ENCODE data around the gene FUNDC2. TPM values are rescaled to one million over a fixed set of nuclear protein-coding genes. Genes with fewer than 3 reads are reported as not detected.

FUNDC2 gene
- polyA plus RNA-seq, 3 donors = 42.7 to 166 (median 148) TPM

GRCh38 chrX:155056471-155056870 lies 29.8 kb downstream of the FUNDC2 start:
- H3K27ac ChIP-seq (ENCODE audit: low read depth in 1 of 2, low read length in 2 of 2) = no peak overlapping the region
- H3K27ac Mint-ChIP-seq = no peak overlapping the region
- DNase-seq = no peak

More at GRCh38 chrX:155056471-155056870, 29.8 kb downstream of the FUNDC2 start:
- WGBS (ENCODE audit: insufficient coverage) = no CpG with 5 or more reads among the region's 1 CpG
- Histone ChIP-seq H4K20me1 (ENCODE audit: insufficient read depth, low read length) (no peaks in the 10 kb centered on the region), H2AFZ (ENCODE audit: insufficient read depth, low read depth, low read length, poor library complexity, severe bottlenecking) (no peak overlapping the region), H3K4me1 (ENCODE audit: control insufficient read depth in 1 of 2, insufficient read depth in 2 of 2, low read length in 2 of 2) (peaks cover 6% of the 10 kb centered on the region in 2 donors), H3K4me2 (replicated peaks; ENCODE audit: extremely low read depth, low read length, poor library complexity, severe bottlenecking) (no peak overlapping the region), H3K27me3 (ENCODE audit: control insufficient read depth in 2 of 2, insufficient read depth in 2 of 2, low read length in 2 of 2) (no peaks in the 10 kb centered on the region), H3K4me3 (replicated peaks in 1 of 3; ENCODE audit: low read depth in 2 of 3, low read length in 3 of 3) (no peak overlapping the region), H3K79me2 (ENCODE audit: insufficient read depth, low read length) (no peaks in the 10 kb centered on the region), H3K9me3 (replicated peaks in 1 of 2; ENCODE audit: control insufficient read depth in 1 of 2, insufficient read depth in 1 of 2, low read length in 2 of 2) (no peaks in the 10 kb centered on the region), H3K9ac (ENCODE audit: insufficient read depth, low read length, poor library complexity, severe bottlenecking) (no peak overlapping the region), H3K36me3 (replicated peaks in 1 of 2; ENCODE audit: control insufficient read depth in 1 of 2, insufficient read depth in 2 of 2, low read length in 2 of 2) (peaks cover 28 to 50% of the 10 kb centered on the region in 2 donors)
- intact Hi-C loops (cut with micrococcal nuclease) = loop anchor here (2.0 to 10.0 kb wide), 2 partner anchors 72 to 76 kb away; no protein-coding TSS in a partner anchor
- no peak for TF ChIP-seq CTCF (IDR thresholded peaks at IDR 0.05)
- no peak overlapping the region for H3K4me3 Mint-ChIP-seq
- no peaks in the 10 kb centered on the region for H3K9me3 Mint-ChIP-seq
- no peaks in the 10 kb centered on the region for H3K27me3 Mint-ChIP-seq (ENCODE audit: low read depth in 3 of 3)
- peaks cover 10% of the 10 kb centered on the region for H3K4me1 Mint-ChIP-seq
- H3K36me3 Mint-ChIP-seq = peaks cover 30 to 42% of the 10 kb centered on the region in 2 donors

All from CD14-positive monocyte (primary cell).